Measurements from ENCODE around the gene NBDY.
A peak's percentile ranks its signal among the peaks of the same experiment; 100 is the strongest.
"Not testable (repeated sequence)": the region's sequence is repeated elsewhere in the genome, so short reads cannot be mapped to it uniquely, and the experiment has no call there.

NBDY gene

GRCh38 chrX:56802921-56803849 lies 74.1 kb downstream of the NBDY start:
- DNase-seq, result peak; percentile 83

GRCh38 chrX:56803850-56804681 lies 75.0 kb downstream of the NBDY start:
- DNase-seq, result no peak

- DNase-seq, result no peak
Measured at GRCh38 chrX:56804867-56805266, 75.8 kb downstream of the NBDY start.

GRCh38 chrX:56805399-56805798 lies 76.4 kb downstream of the NBDY start:
- no peak for DNase-seq

GRCh38 chrX:56806176-56806575 lies 77.1 kb downstream of the NBDY start:
- not testable (repeated sequence) for DNase-seq

- no peak for DNase-seq
Measured at GRCh38 chrX:56811599-56811998, 82.6 kb downstream of the NBDY start.

GRCh38 chrX:56812515-56813105 lies 83.6 kb downstream of the NBDY start:
- peak; percentile 67 for DNase-seq

- peak; percentile 76 for DNase-seq
Measured at GRCh38 chrX:56813318-56813837, 84.3 kb downstream of the NBDY start.

GRCh38 chrX:56817179-56817578 lies 88.1 kb downstream of the NBDY start:
- no peak for DNase-seq

- DNase-seq, result no peak
Measured at GRCh38 chrX:56826020-56826419, 97.0 kb downstream of the NBDY start.

GRCh38 chrX:56833626-56834025 lies 104.6 kb downstream of the NBDY start:
- no peak for DNase-seq

GRCh38 chrX:56853436-56853835 lies 124.4 kb downstream of the NBDY start:
- no peak for DNase-seq

GRCh38 chrX:56857042-56857441 lies 128.0 kb downstream of the NBDY start:
- no peak for DNase-seq

- DNase-seq, result no peak
Measured at GRCh38 chrX:56860888-56861287, 131.8 kb downstream of the NBDY start.
